WI38 (cell line): Measurements from ENCODE around the gene COL5A1.

Source experiments
- H3K4me3 ChIP-seq: 2 replicates; pipeline ENCODE4 v1.5.1; 2011; ENCODE audit warnings: low read depth, mild to moderate bottlenecking, control low read depth, low read length
- TF ChIP-seq, protein P1 (sequence below): IDR thresholded peaks from 2 replicates; pipeline ENCODE4 v1.5.1; 2012; ENCODE audit warnings: low read depth, mild to moderate bottlenecking, control low read depth, low read length

The COL5A1 gene

DNA sequence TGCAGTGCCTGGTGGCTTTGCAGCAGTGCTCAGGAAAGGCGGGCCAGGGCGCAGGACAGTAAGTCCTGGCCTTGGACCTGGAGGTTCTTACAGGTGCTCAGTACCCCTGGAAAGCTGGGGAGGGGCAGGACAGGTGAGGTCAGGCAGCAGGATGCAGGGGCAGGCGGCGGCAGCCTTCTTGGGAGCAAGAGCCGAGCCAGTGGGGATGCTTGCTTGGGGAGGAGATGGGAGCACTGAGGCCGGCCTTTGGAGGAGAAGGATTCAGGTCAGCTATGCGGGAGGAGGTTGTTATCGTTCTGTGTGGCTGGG, 98.0 kb downstream of the COL5A1 start:
- H3K4me3 ChIP-seq = no peak overlapping the region

DNA sequence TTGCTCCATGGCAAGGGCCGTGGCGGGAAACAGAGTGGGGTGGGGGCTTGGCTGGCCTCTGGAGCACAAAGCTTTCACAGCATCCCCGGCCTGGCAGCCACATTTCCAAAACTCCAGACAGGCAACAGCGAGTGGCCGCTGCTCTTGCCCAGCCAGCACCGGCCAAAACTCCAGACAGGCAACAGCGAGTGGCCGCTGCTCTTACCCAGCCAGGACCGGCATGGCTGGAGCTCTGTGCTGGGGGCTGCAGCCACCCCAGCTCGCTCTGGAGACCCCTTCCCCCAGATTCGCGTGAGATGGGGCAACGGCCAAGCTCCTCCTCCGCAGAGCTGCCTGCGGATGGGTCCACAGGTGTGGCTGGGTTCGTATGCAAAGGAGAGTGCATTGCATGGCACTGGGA, 98.5 kb downstream of the COL5A1 start:
- no peak overlapping the region for H3K4me3 ChIP-seq
- TF ChIP-seq, protein P1, sequence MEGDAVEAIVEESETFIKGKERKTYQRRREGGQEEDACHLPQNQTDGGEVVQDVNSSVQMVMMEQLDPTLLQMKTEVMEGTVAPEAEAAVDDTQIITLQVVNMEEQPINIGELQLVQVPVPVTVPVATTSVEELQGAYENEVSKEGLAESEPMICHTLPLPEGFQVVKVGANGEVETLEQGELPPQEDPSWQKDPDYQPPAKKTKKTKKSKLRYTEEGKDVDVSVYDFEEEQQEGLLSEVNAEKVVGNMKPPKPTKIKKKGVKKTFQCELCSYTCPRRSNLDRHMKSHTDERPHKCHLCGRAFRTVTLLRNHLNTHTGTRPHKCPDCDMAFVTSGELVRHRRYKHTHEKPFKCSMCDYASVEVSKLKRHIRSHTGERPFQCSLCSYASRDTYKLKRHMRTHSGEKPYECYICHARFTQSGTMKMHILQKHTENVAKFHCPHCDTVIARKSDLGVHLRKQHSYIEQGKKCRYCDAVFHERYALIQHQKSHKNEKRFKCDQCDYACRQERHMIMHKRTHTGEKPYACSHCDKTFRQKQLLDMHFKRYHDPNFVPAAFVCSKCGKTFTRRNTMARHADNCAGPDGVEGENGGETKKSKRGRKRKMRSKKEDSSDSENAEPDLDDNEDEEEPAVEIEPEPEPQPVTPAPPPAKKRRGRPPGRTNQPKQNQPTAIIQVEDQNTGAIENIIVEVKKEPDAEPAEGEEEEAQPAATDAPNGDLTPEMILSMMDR = no peak

More for the DNA sequence above, 98.0 kb downstream of the COL5A1 start:
- TF ChIP-seq, protein P1 = no peak

DNA sequence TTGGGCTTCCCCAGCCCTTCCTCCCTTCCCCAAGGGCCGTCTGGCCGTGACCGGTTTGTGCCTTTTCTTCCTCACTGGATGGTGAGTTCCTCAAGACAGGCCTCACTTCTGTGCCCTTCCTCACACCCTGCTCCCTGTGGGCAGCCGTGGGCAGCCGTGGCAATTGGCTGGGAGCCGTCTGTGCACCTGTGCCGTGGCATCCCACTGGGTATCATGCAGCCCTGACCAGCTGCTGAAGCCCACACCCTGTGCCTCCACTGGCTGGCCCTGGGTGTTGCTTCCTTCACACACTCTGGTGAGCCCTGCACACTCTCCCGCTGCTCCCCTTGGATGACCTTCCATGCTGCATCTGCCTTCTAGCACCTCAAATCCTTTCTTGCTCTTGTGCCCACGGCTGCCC, 100.2 kb downstream of the COL5A1 start:
- TF ChIP-seq, protein P1 = no peak
- H3K4me3 ChIP-seq = no peak overlapping the region

DNA sequence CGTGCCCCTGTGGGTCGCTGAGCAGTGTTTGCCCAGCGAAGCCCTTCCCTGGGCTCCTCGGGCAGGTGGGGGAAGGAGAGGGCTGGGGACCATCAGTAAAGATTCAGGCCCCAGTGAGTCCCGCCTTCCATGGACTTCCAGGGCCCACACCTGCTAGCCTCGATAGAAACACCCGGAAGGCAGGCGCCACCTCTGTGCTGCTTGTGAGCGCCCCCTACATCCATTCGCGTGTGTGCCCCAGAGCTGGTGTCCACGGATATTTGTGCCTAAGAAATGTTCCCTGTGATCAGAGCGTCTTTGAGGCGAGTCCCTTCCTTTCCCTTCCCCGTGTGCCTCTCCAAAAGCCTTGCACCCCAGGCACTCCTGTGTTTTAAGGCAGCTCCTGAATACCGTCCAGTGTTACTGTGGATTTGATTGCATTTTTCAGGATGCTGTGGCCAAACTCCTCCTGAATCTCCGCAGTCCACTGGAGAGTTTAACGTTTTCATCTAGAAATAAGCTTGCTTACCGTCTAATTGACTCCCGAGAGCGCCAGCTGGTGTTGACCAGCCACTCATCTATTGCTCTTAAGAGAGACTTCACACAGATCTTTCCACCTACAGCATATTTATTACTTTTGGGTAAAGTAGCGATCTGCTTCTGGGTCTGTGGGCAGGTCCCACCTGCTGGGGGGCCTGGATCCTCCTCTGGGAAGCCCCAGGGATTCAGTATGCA, 101.4 kb downstream of the COL5A1 start:
- H3K4me3 ChIP-seq = no peak overlapping the region
- TF ChIP-seq, protein P1 = no peak

DNA sequence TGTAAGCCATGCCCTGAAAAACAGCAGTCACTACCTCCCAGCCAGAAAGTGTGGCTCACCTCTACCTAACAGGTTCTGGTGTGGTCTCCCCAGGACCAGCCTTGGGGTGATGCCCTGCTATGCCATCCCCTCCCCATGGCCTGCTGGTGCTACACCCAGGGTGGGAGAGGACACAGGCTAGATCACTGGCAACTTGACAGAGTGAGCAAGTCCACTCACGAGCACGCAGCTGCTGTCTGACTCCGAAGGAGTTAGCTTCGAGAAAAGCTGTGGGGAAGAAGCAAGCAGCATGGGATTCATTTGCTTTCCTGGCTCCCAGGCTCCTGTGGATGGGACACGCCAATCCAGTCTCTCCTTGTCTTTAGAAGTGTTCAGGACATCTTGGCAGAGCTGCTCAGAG, 102.2 kb downstream of the COL5A1 start:
- TF ChIP-seq, protein P1 = no peak
- H3K4me3 ChIP-seq = no peak overlapping the region

DNA sequence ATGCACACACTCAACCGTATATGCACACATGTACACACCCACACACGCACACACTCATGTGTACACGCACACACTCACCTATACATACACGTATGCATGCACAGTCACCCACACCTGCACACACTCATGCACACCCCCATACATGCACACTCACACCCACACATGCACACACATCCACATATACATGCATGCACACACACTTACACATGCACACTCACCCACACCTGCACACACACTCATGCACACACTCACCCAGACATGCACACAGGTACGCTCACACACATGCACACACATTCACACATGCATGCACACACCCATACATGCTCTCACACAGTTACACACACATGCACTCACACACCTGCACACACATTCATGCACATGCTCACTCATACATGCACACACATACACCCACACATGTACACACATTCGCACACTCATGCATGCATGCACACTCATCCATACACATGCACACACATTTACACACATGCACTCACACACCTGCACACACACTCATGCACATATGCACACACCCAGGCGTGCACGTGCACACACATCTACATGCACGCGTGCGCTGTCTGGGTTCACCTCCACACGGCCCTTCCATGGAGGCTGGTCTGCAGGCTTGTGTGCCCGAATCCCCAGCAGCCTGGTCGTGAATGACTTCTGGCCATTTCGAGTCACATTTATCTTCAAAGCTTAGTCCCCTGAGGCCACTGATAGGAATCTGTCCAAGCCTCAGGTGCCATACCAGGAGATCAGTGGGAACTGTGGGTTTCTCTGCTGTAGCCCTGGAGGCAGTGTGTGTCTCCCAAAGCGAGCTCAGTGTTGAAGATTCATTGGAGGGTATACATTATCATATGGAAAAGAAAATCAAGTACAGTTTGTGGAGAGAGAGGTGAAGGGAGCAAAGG, 103.0 kb downstream of the COL5A1 start:
- no peak overlapping the region for H3K4me3 ChIP-seq
- TF ChIP-seq, protein P1 = no peak

DNA sequence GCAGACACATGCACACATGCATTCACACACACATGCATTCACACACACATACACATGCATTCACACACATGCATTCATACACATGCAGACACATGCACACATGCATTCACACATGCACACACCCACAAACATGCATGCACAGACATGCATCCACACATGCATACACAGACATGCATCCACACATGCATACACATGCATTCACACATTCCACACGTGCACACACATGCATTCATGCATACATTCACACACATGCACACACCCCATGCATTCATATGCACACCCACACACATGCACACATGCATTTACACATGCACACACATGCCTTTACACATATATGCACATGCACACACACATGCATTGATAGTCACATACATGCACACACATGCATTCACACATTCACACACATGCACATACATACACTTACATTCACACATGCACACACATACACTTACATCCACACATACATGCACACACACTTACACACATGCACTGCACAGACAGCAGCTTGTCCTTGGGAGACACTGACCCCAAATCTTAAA, 106.4 kb downstream of the COL5A1 start:
- TF ChIP-seq, protein P1 = no peak
- no peak overlapping the region for H3K4me3 ChIP-seq
